Measurements from ENCODE around the gene ODAD3.

ODAD3 gene

GRCh38 chr19:11479090-11479897 lies 44.4 kb upstream of the ODAD3 start:
- no peak for TF ChIP-seq CTCF (IDR thresholded peaks at IDR 0.05)

GRCh38 chr19:11478167-11479089 lies 43.5 kb upstream of the ODAD3 start:
- TF ChIP-seq CTCF (IDR thresholded peaks at IDR 0.05): no peak

GRCh38 chr19:11475861-11476260 lies 40.9 kb upstream of the ODAD3 start:
- no peak for TF ChIP-seq CTCF (IDR thresholded peaks at IDR 0.05)

- TF ChIP-seq CTCF (IDR thresholded peaks at IDR 0.05): no peak
Observed at GRCh38 chr19:11473725-11474124, 38.8 kb upstream of the ODAD3 start.

- TF ChIP-seq CTCF (IDR thresholded peaks at IDR 0.05): no peak
Observed at GRCh38 chr19:11465600-11465999, 30.7 kb upstream of the ODAD3 start.

GRCh38 chr19:11464333-11465265 lies 29.7 kb upstream of the ODAD3 start:
- TF ChIP-seq CTCF (IDR thresholded peaks at IDR 0.05): no peak

GRCh38 chr19:11463391-11463790 lies 28.5 kb upstream of the ODAD3 start:
- no peak for TF ChIP-seq CTCF (IDR thresholded peaks at IDR 0.05)
